HepG2 (cell line): ENCODE data around the gene ANKIB1. TPM values are rescaled to one million over a fixed set of nuclear protein-coding genes. Genes with fewer than 3 reads are reported as not detected.

ENCODE experiments used
- ATF2 ChIP-seq: sonication (generic); formaldehyde crosslinking; IDR thresholded peaks from 2 replicates; pipeline ENCODE4 v1.4.0; 2020; ENCODE audit warnings: missing genetic modification reagents
- CREBL2 ChIP-seq: sonication (generic); formaldehyde crosslinking; IDR thresholded peaks from 2 replicates; pipeline ENCODE4 v1.8.1; 2023; ENCODE audit warnings: missing genetic modification reagents, mild to moderate bottlenecking, borderline replicate concordance
- FOXA3 ChIP-seq: IDR thresholded peaks from 2 replicates; pipeline ENCODE4 v1.6.1; 2016; ENCODE audit warnings: missing genetic modification reagents, missing compliant biosample characterization
- HMGXB3 ChIP-seq: sonication (generic); formaldehyde crosslinking; IDR thresholded peaks from 2 replicates; pipeline ENCODE4 v1.4.0; 2020; ENCODE audit warnings: missing genetic modification reagents, borderline replicate concordance
- HOXA3 ChIP-seq: sonication (generic); formaldehyde crosslinking; IDR thresholded peaks from 2 replicates; pipeline ENCODE4 v1.5.0; 2020; ENCODE audit warnings: missing genetic modification reagents
- HOXA5 ChIP-seq: sonication (generic); formaldehyde crosslinking; IDR thresholded peaks from 2 replicates; pipeline ENCODE4 v1.4.0; 2020; ENCODE audit warnings: missing genetic modification reagents
- KDM5B ChIP-seq: sonication (generic); formaldehyde crosslinking; IDR thresholded peaks from 2 replicates; pipeline ENCODE4 v1.4.0; 2020; ENCODE audit warnings: missing genetic modification reagents, mild to moderate bottlenecking, borderline replicate concordance
- MAFF ChIP-seq: IDR thresholded peaks from 2 replicates; pipeline ENCODE4 v1.6.1; 2011; ENCODE audit warnings: low read depth, low read length, improper control_type of control experiment
- NBN ChIP-seq: fragments of 450-650 bp; conservative IDR thresholded peaks from 2 replicates; pipeline ENCODE4 v1.6.1; 2017
- NPAS2 ChIP-seq: sonication (generic); formaldehyde crosslinking; IDR thresholded peaks from 2 replicates; pipeline ENCODE4 v1.8.0; 2022; ENCODE audit warnings: mild to moderate bottlenecking, missing genetic modification reagents, borderline replicate concordance
- PTBP1 ChIP-seq: fragments of 200-400 bp; formaldehyde crosslinking; IDR thresholded peaks from 2 replicates; pipeline ENCODE4 v1.6.1; 2018; ENCODE audit warnings: low read length, low read depth; ENCODE audit not compliant: poor library complexity, severe bottlenecking
- RARA ChIP-seq: IDR thresholded peaks from 2 replicates; pipeline ENCODE4 v1.6.1; 2016; ENCODE audit warnings: missing genetic modification reagents, missing compliant biosample characterization
- REST ChIP-seq, 2 experiments: IDR thresholded peaks; 2 replicates each; pipeline ENCODE4 v1.6.1; 2011 to 2012; ENCODE audit warnings: low read length in 2 of 2, borderline replicate concordance in 1 of 2, low read depth in 1 of 2, mild to moderate bottlenecking in 1 of 2, moderate library complexity in 1 of 2
- SNAI1 ChIP-seq: sonication (generic); formaldehyde crosslinking; IDR thresholded peaks from 2 replicates; pipeline ENCODE4 v1.5.0; 2020; ENCODE audit warnings: mild to moderate bottlenecking, missing genetic modification reagents, borderline replicate concordance
- YEATS4 ChIP-seq: sonication (generic); formaldehyde crosslinking; IDR thresholded peaks from 2 replicates; pipeline ENCODE4 v1.4.0; 2020; ENCODE audit warnings: missing genetic modification reagents, borderline replicate concordance
- ZNF121 ChIP-seq: sonication (generic); formaldehyde crosslinking; IDR thresholded peaks from 2 replicates; pipeline ENCODE4 v1.5.0; 2020; ENCODE audit warnings: mild to moderate bottlenecking, missing genetic modification reagents
- ZNF362 ChIP-seq: sonication (generic); formaldehyde crosslinking; IDR thresholded peaks from 2 replicates; pipeline ENCODE4 v1.4.0; 2020; ENCODE audit warnings: missing genetic modification reagents, mild to moderate bottlenecking, borderline replicate concordance
- polyA plus RNA-seq, 8 experiments: library from polyadenylated mRNA; depleted of rRNA in 3 of 8; stranded (reverse) in 7 of 8; unstranded in 1 of 8; fragments of >200 nt; fragmentation: Illumina TruSeq in 4 of 8; extraction: Trizol in 4 of 8; gene quantifications; 2 replicates each; pipeline versions ENCODE4 v1.2.1 to v1.2.3, GENCODE V29; 2011 to 2016; ENCODE audit warnings: low read depth in 4 of 8, missing spikeins in 1 of 8, mixed read lengths in 1 of 8; ENCODE audit not compliant: insufficient read depth in 1 of 8
- total RNA-seq, 5 experiments: library from RNA; depleted of rRNA; stranded (reverse); fragments of >200 nt; fragmentation: Illumina TruSeq; extraction: Trizol; gene quantifications; 2 replicates each; pipeline ENCODE4 v1.2.3, GENCODE V29; 2016; ENCODE audit warnings: low read depth in 1 of 5

ANKIB1 gene
- total and polyA plus RNA-seq, 2 of the 13 experiments (the other 11 are each of a cell fraction or from before 2014, with no cell fraction given), result 28.7 to 29.6 TPM

- TF ChIP-seq YEATS4, result peak; percentile 72
- 0 out of 2 replicates have a peak, but pooled peaks have one; percentile 33 for TF ChIP-seq ZNF362 (CRISPR knock-in tag)
- TF ChIP-seq PTBP1, result peak; percentile 37
- TF ChIP-seq ATF2 (CRISPR knock-in tag), result 0 out of 2 replicates have a peak, but pooled peaks have one; percentile 24
- peak; percentile 67 for TF ChIP-seq HOXA5 (CRISPR knock-in tag)
- TF ChIP-seq REST (IDR thresholded peaks at IDR 0.05; ENCODE audit: borderline replicate concordance in 1 of 2, low read depth in 1 of 2, low read length in 2 of 2), result peak in 1 of 2 experiments; percentile 37; a peak in 1 of 4 replicates
- no peak for TF ChIP-seq NBN
- TF ChIP-seq NPAS2 (CRISPR knock-in tag), result no peak
- 0 out of 2 replicates have a peak, but pooled peaks have one; percentile 23 for TF ChIP-seq SNAI1 (CRISPR knock-in tag)
- TF ChIP-seq MAFF, result no peak
- TF ChIP-seq ZNF121 (CRISPR knock-in tag), result peak; percentile 39; the same call in 1 of the 2 replicates
- TF ChIP-seq HMGXB3 (CRISPR knock-in tag), result 0 out of 2 replicates have a peak, but pooled peaks have one; percentile 21
- TF ChIP-seq FOXA3 (CRISPR knock-in tag), result 0 out of 2 replicates have a peak, but pooled peaks have one; percentile 20
- TF ChIP-seq KDM5B, result peak; percentile 83
- TF ChIP-seq RARA (CRISPR knock-in tag), result 0 out of 2 replicates have a peak, but pooled peaks have one; percentile 17
- TF ChIP-seq CREBL2 (CRISPR knock-in tag), result 0 out of 2 replicates have a peak, but pooled peaks have one; percentile 71
- peak; percentile 64 for TF ChIP-seq HOXA3
Measured at GRCh38 chr7:92447345-92448204, 201.8 kb downstream of the ANKIB1 start, which contains the start of gene GATAD1 (continued).
